Measurements from ENCODE around the gene DTD2.
"Not testable (repeated sequence)": the region's sequence is repeated elsewhere in the genome, so short reads cannot be mapped to it uniquely, and the experiment has no call there.

DTD2 gene

DNA sequence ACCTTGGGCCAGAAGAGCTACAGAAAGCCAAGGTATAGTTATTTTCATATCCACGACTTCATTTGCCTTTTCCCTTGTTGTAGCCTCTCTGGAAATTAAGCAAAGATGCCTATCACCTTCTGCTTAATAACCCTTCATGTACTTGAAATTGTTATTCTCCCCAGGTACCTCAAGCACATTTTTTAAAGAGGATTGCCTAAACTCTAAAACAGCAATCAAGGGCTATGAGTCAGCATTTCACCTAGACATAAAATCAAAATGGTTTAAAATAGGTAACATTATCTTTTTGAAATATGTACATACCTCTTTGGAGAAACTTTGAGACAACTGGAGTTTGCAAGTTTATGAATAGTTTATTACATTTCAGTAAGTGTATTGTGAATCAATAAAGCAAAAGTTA is 11.6 kb downstream of the DTD2 start:
- Histone ChIP-seq H3K27me3 (replicated peaks in 2 of 5; ENCODE audit: control insufficient read depth in 4 of 5, insufficient read depth in 5 of 5, low read length in 4 of 5) (no peaks in the 10 kb centered on the region), H3K9me3 (ENCODE audit: control extremely low read depth in 1 of 5, control insufficient read depth in 4 of 5, insufficient read depth in 2 of 5, low read depth in 1 of 5, low read length in 4 of 5) (no peaks in the 10 kb centered on the region), H3K36me3 (ENCODE audit: control insufficient read depth in 4 of 4, insufficient read depth in 4 of 4, low read length in 3 of 4) (peaks cover 0 to 10% (median 6%) of the 10 kb centered on the region in 4 experiments), H3K27ac (ENCODE audit: insufficient read depth in 1 of 2, low read depth in 1 of 2, low read length in 2 of 2, poor library complexity in 1 of 2, severe bottlenecking in 2 of 2) (no peak overlapping the region), H3K4me1 (ENCODE audit: control extremely low read depth in 1 of 4, control insufficient read depth in 4 of 4, insufficient read depth in 4 of 4, low read length in 3 of 4) (no peaks in the 10 kb centered on the region), H3K4me3 (ENCODE audit: control insufficient read depth in 1 of 7, extremely low read depth in 1 of 7, insufficient read depth in 4 of 7, low read depth in 2 of 7, low read length in 6 of 7) (no peak overlapping the region)
- ChIA-PET CTCF (no interaction called here), POLR2A (no interaction called here)
- DNase-seq = no peak
- WGBS (ENCODE audit: insufficient coverage) = 100% methylated on average over 1 of the region's 1 CpG

- H3K36me3 ChIP-seq (ENCODE audit: control insufficient read depth in 4 of 4, insufficient read depth in 4 of 4, low read length in 3 of 4) = peaks cover 0 to 9% (median 0%) of the 10 kb centered on the region in 4 experiments
- DNase-seq = no peak
- no peak overlapping the region for H3K27ac ChIP-seq (ENCODE audit: insufficient read depth in 1 of 2, low read depth in 1 of 2, low read length in 2 of 2, poor library complexity in 1 of 2, severe bottlenecking in 2 of 2)
- H3K9me3 ChIP-seq (ENCODE audit: control extremely low read depth in 1 of 5, control insufficient read depth in 4 of 5, insufficient read depth in 2 of 5, low read depth in 1 of 5, low read length in 4 of 5) = no peaks in the 10 kb centered on the region
- ChIA-PET POLR2A (interaction anchor here (0.6 to 0.7 kb wide), 2 partner anchors 66 to 298 kb away, joined by 4 read pairs; no protein-coding TSS in a partner anchor), CTCF (no interaction called here)
- no peak overlapping the region for H3K4me3 ChIP-seq (ENCODE audit: control insufficient read depth in 1 of 7, extremely low read depth in 1 of 7, insufficient read depth in 4 of 7, low read depth in 2 of 7, low read length in 6 of 7)
- no peaks in the 10 kb centered on the region for H3K27me3 ChIP-seq (replicated peaks in 2 of 5; ENCODE audit: control insufficient read depth in 4 of 5, insufficient read depth in 5 of 5, low read length in 4 of 5)
- H3K4me1 ChIP-seq (ENCODE audit: control extremely low read depth in 1 of 4, control insufficient read depth in 4 of 4, insufficient read depth in 4 of 4, low read length in 3 of 4) = no peaks in the 10 kb centered on the region
- 100% methylated on average over 2 of the region's 6 CpGs for WGBS (ENCODE audit: insufficient coverage)
Observed at GRCh38 chr14:31442284-31442683, 15.0 kb downstream of the DTD2 start.

DNA sequence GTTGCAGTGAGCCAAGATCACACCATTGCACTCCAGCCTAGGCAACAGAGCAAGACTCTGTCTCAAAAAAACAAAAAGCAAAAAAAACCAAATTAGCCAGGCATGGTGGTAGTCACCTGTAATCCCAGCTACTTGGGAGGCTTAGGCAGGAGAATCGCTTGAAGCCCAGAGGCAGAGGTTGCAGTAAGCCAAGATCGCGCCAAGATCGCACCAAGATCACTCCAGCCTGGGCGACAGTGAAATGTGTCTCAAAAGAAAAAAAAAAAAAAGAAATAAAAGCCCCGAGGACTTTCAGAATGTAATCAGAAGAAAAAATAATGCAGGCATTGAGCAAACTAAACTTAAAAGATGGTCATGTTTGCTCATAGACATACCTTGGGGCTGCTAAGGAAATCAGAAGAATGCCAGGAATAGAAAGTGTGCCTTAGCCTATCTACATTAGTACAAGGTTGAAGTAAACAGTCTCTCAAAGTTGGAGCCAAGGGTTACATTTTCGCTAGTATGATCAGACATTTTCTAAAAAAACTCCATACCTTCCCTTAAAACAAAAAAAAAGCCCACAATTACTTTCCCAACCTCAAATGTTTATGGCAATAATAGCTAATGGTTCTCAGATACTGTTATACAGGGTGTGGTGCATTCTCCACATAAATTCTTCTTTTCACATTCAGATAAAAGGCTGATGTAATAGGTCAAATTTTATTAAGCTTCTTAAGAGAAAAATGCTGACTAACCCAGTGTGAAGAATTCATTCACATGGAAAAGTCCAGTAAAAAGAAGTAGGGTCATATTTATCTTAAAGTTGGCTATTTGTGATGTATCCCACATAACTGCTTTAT is 15.8 kb downstream of the DTD2 start:
- WGBS (ENCODE audit: insufficient coverage) = 97% methylated on average over 3 of the region's 7 CpGs
- Histone ChIP-seq H3K9me3 (ENCODE audit: control extremely low read depth in 1 of 5, control insufficient read depth in 4 of 5, insufficient read depth in 2 of 5, low read depth in 1 of 5, low read length in 4 of 5) (no peaks in the 10 kb centered on the region), H3K27me3 (replicated peaks in 2 of 5; ENCODE audit: control insufficient read depth in 4 of 5, insufficient read depth in 5 of 5, low read length in 4 of 5) (no peaks in the 10 kb centered on the region), H3K36me3 (ENCODE audit: control insufficient read depth in 4 of 4, insufficient read depth in 4 of 4, low read length in 3 of 4) (peaks cover 0 to 9% (median 0%) of the 10 kb centered on the region in 4 experiments), H3K4me1 (ENCODE audit: control extremely low read depth in 1 of 4, control insufficient read depth in 4 of 4, insufficient read depth in 4 of 4, low read length in 3 of 4) (no peaks in the 10 kb centered on the region), H3K27ac (ENCODE audit: insufficient read depth in 1 of 2, low read depth in 1 of 2, low read length in 2 of 2, poor library complexity in 1 of 2, severe bottlenecking in 2 of 2) (no peak overlapping the region), H3K4me3 (ENCODE audit: control insufficient read depth in 1 of 7, extremely low read depth in 1 of 7, insufficient read depth in 4 of 7, low read depth in 2 of 7, low read length in 6 of 7) (no peak overlapping the region)
- ChIA-PET CTCF (no interaction called here), POLR2A (interaction anchor here (0.6 to 0.7 kb wide), 2 partner anchors 65 to 297 kb away, joined by 4 read pairs; no protein-coding TSS in a partner anchor)
- DNase-seq = no peak

DNA sequence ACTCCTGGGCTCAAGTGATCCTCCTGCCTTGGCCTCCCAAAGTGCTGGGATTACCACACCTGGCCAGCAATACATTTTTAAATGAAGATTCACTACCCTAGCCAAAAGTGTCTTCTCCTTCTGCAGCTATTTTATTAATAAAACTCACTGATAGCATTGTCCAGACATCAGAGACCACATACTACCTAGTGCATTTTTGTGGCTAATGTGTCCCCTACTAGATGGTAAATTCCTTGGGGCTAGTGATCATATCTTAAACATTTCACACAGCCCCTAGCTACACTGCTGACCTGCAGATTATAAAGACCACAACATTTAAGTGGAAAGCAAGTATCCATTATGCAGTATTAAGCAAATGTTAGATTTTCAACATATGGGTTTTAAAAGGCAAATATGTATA is 17.0 kb downstream of the DTD2 start:
- Histone ChIP-seq H3K27me3 (replicated peaks in 2 of 5; ENCODE audit: control insufficient read depth in 4 of 5, insufficient read depth in 5 of 5, low read length in 4 of 5) (no peaks in the 10 kb centered on the region), H3K9me3 (ENCODE audit: control extremely low read depth in 1 of 5, control insufficient read depth in 4 of 5, insufficient read depth in 2 of 5, low read depth in 1 of 5, low read length in 4 of 5) (no peaks in the 10 kb centered on the region), H3K36me3 (ENCODE audit: control insufficient read depth in 4 of 4, insufficient read depth in 4 of 4, low read length in 3 of 4) (peaks cover 0 to 5% (median 0%) of the 10 kb centered on the region in 4 experiments), H3K27ac (ENCODE audit: insufficient read depth in 1 of 2, low read depth in 1 of 2, low read length in 2 of 2, poor library complexity in 1 of 2, severe bottlenecking in 2 of 2) (no peak overlapping the region), H3K4me3 (ENCODE audit: control insufficient read depth in 1 of 7, extremely low read depth in 1 of 7, insufficient read depth in 4 of 7, low read depth in 2 of 7, low read length in 6 of 7) (no peak overlapping the region), H3K4me1 (ENCODE audit: control extremely low read depth in 1 of 4, control insufficient read depth in 4 of 4, insufficient read depth in 4 of 4, low read length in 3 of 4) (no peaks in the 10 kb centered on the region)
- ChIA-PET POLR2A (no interaction called here), CTCF (no interaction called here)
- no peak for DNase-seq

DNA sequence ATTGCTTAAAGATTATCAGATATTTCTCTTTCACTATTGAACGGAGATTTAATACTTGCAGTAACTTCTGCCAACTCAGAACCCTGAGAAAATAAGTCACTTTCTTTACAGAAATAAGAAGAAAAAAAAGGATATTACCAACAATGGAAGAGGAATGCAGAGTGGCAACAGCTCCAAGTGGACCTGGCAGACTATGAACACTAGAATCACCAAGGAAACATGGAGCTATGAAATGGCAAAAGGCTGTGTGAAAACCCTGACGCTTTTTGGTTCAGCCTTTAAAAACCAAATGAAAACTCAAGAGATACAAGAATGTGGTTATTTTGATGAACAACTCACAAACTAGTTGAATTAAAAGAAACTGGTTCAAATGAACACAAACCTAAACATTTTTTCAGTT is 17.7 kb downstream of the DTD2 start:
- WGBS (ENCODE audit: insufficient coverage) = 100% methylated on average over 2 of the region's 2 CpGs
- DNase-seq = no peak
- Histone ChIP-seq H3K36me3 (ENCODE audit: control insufficient read depth in 4 of 4, insufficient read depth in 4 of 4, low read length in 3 of 4) (peaks cover 0 to 5% (median 0%) of the 10 kb centered on the region in 4 experiments), H3K9me3 (ENCODE audit: control extremely low read depth in 1 of 5, control insufficient read depth in 4 of 5, insufficient read depth in 2 of 5, low read depth in 1 of 5, low read length in 4 of 5) (no peaks in the 10 kb centered on the region), H3K27ac (ENCODE audit: insufficient read depth in 1 of 2, low read depth in 1 of 2, low read length in 2 of 2, poor library complexity in 1 of 2, severe bottlenecking in 2 of 2) (no peak overlapping the region), H3K4me3 (ENCODE audit: control insufficient read depth in 1 of 7, extremely low read depth in 1 of 7, insufficient read depth in 4 of 7, low read depth in 2 of 7, low read length in 6 of 7) (no peak overlapping the region), H3K4me1 (ENCODE audit: control extremely low read depth in 1 of 4, control insufficient read depth in 4 of 4, insufficient read depth in 4 of 4, low read length in 3 of 4) (no peaks in the 10 kb centered on the region), H3K27me3 (replicated peaks in 2 of 5; ENCODE audit: control insufficient read depth in 4 of 5, insufficient read depth in 5 of 5, low read length in 4 of 5) (no peaks in the 10 kb centered on the region)
- ChIA-PET CTCF (no interaction called here), POLR2A (no interaction called here)

DNA sequence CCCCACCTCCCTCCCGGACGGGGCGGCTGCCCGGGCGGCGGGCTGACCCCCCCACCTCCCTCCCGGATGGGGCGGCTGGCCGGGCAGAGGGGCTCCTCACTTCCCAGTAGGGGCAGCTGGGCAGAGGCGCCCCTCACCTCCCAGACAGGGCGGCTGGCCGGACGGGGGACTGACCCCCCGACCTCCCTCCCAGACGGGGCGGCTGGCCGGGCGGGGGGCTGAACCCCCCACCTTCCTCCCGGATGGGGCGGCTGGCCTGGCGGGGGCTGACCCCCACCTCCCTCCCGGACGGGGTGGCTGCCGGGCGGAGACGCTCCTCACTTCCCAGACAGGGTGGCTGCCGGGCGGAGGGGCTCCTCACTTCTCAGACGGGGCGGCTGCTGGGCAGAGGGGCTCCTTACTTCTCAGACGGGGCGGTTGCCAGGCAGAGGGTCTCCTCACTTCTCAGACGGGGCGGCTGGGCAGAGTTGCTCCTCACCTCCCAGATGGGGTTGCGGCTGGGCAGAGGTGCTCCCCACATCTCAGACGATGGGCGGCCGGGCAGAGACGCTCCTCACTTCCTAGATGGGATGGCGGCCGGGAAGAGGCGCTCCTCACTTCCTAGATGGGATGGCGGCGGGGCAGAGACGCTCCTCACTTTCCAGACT is 20.1 kb downstream of the DTD2 start:
- H3K4me3 ChIP-seq (ENCODE audit: control insufficient read depth in 1 of 7, extremely low read depth in 1 of 7, insufficient read depth in 4 of 7, low read depth in 2 of 7, low read length in 6 of 7); H3K27me3 ChIP-seq (replicated peaks in 2 of 5; ENCODE audit: control insufficient read depth in 4 of 5, insufficient read depth in 5 of 5, low read length in 4 of 5); H3K9me3 ChIP-seq (ENCODE audit: control extremely low read depth in 1 of 5, control insufficient read depth in 4 of 5, insufficient read depth in 2 of 5, low read depth in 1 of 5, low read length in 4 of 5); H3K36me3 ChIP-seq (ENCODE audit: control insufficient read depth in 4 of 4, insufficient read depth in 4 of 4, low read length in 3 of 4); DNase-seq; POLR2A ChIA-PET; H3K4me1 ChIP-seq (ENCODE audit: control extremely low read depth in 1 of 4, control insufficient read depth in 4 of 4, insufficient read depth in 4 of 4, low read length in 3 of 4); H3K27ac ChIP-seq (ENCODE audit: insufficient read depth in 1 of 2, low read depth in 1 of 2, low read length in 2 of 2, poor library complexity in 1 of 2, severe bottlenecking in 2 of 2): not testable (repeated sequence)
- CTCF ChIA-PET = interaction anchor here (0.6 kb wide), 1 partner anchor 326 kb away, joined by 3 read pairs; no protein-coding TSS in a partner anchor
- 80% methylated on average over 2 of the region's 45 CpGs for WGBS (ENCODE audit: insufficient coverage)

GRCh38 chr14:31435276-31435675 is 22.0 kb downstream of the DTD2 start:
- Histone ChIP-seq H3K36me3 (ENCODE audit: control insufficient read depth in 4 of 4, insufficient read depth in 4 of 4, low read length in 3 of 4) (peaks cover 0 to 14% (median 3%) of the 10 kb centered on the region in 4 experiments), H3K9me3 (ENCODE audit: control extremely low read depth in 1 of 5, control insufficient read depth in 4 of 5, insufficient read depth in 2 of 5, low read depth in 1 of 5, low read length in 4 of 5) (peaks cover 0 to 13% (median 5%) of the 10 kb centered on the region in 5 experiments), H3K27me3 (replicated peaks in 2 of 5; ENCODE audit: control insufficient read depth in 4 of 5, insufficient read depth in 5 of 5, low read length in 4 of 5) (no peaks in the 10 kb centered on the region), H3K4me3 (ENCODE audit: control insufficient read depth in 1 of 7, extremely low read depth in 1 of 7, insufficient read depth in 4 of 7, low read depth in 2 of 7, low read length in 6 of 7) (no peak overlapping the region), H3K4me1 (ENCODE audit: control extremely low read depth in 1 of 4, control insufficient read depth in 4 of 4, insufficient read depth in 4 of 4, low read length in 3 of 4) (no peaks in the 10 kb centered on the region), H3K27ac (ENCODE audit: insufficient read depth in 1 of 2, low read depth in 1 of 2, low read length in 2 of 2, poor library complexity in 1 of 2, severe bottlenecking in 2 of 2) (no peak overlapping the region)
- POLR2A ChIA-PET = no interaction called here
- no peak for DNase-seq
- CTCF ChIA-PET = interaction anchor here (2.6 kb wide), 1 partner anchor 14 kb away, joined by 9 read pairs; no protein-coding TSS in a partner anchor
